ENCODE results near the gene KATNA1.

KATNA1 gene

DNA sequence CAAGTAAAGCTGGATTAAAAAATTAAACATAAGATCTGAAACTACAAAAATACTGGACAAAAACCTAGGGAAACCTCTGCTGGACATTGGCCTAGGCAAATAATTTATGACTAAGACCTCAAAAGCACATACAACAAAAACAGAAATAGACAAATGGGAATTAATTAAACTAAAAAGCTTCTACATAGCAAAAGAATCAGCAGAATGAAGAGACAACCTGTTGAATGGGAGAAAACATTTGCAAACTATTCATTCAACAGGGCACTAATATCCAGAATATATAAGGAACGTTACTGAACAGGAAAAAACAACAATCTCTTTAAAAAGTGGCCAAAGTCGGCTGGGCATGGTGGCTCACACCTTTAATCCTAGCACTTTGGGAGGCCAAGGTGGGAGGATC lies 89.1 kb downstream of the KATNA1 start:
- TF ChIP-seq, protein P1, sequence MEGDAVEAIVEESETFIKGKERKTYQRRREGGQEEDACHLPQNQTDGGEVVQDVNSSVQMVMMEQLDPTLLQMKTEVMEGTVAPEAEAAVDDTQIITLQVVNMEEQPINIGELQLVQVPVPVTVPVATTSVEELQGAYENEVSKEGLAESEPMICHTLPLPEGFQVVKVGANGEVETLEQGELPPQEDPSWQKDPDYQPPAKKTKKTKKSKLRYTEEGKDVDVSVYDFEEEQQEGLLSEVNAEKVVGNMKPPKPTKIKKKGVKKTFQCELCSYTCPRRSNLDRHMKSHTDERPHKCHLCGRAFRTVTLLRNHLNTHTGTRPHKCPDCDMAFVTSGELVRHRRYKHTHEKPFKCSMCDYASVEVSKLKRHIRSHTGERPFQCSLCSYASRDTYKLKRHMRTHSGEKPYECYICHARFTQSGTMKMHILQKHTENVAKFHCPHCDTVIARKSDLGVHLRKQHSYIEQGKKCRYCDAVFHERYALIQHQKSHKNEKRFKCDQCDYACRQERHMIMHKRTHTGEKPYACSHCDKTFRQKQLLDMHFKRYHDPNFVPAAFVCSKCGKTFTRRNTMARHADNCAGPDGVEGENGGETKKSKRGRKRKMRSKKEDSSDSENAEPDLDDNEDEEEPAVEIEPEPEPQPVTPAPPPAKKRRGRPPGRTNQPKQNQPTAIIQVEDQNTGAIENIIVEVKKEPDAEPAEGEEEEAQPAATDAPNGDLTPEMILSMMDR (conservative IDR thresholded peaks at IDR 0.05): no peak
- no peak overlapping the region for H3K27ac ChIP-seq

DNA sequence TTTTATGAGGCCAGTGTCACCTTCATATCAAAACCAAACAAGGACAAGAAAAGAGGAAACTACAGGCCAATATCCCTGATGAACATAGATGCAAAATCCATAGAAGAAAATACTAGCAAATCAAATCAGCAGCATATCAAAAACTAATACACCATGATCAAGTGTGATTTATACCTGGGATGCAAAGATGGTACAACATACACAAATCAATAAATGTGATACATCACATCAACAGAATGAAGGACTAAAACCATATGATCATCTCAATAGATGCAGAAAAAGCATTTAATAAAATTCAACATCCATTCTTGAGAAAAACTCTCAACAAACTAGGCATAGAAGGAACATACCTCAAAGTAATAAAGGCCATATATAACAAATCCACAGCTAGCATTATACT lies 90.5 kb downstream of the KATNA1 start:
- no peak overlapping the region for H3K27ac ChIP-seq
- TF ChIP-seq, protein P1 (conservative IDR thresholded peaks at IDR 0.05): no peak

DNA sequence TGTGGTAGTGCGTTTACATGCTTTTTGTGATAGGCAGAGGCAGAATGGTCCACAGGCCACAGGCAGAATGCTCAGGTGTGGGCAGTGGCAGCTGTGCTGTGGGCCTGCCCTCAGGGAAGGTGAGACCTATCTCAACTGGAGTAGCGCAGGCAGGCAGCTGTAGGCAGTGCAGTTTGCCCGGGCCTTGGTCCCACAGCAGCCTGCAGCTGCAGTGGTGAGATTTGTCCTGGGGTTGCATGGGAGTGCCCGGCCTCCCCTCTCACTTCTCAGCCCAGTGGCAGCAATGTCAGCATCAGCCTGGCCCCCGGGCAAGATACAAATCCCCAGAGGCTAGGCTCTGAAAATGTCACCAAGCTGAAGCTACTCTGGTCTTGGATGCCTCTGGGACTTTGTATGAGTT lies 96.6 kb downstream of the KATNA1 start:
- TF ChIP-seq, protein P1 (conservative IDR thresholded peaks at IDR 0.05): no peak
- H3K27ac ChIP-seq: no peak overlapping the region

DNA sequence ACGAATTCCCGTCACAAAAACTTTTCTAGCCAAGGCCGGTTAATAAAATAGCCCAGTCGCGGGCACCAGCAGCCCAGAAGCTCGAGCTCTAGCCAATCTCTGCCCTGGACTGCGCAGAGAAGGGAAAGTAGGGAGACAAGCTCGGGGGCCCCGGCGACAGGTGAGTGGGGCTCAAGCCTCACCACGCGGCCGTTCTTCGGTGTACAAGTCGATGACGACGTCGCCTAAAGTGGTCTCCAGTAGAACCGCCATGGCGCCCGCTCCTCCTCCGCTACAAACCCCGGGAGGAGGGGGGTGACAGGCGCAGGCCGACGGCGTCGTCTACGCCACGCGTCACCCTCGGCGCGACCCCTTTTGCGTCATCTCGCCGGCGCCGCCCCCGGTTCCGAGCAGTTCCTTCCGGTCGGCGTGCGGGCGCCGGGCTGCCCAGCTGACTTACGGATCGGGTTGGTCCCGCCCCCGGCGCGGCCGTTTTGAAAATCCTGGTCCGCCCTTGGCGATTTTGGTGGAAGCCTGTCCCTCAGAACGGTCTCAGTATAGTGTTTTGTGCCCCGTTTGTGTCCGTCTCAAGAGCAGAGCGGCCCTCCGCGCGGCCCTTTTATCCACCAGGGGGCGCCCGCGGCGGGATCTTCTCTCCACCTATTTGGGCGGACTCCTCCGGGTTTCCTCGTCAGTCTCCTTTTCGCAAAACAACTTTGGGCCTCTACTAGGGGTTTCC lies 102.6 kb downstream of the KATNA1 start, which contains the start of gene PPIL4:
PPIL4 (minus strand) TSS at position 290 of the 718 bp plus-strand sequence; CDS start at position 252, 38 bp downstream.
- TF ChIP-seq, protein P1 (conservative IDR thresholded peaks at IDR 0.05): peak; percentile 90
- peak within 1 kb of the TSS; percentile 88 for H3K27ac ChIP-seq

DNA sequence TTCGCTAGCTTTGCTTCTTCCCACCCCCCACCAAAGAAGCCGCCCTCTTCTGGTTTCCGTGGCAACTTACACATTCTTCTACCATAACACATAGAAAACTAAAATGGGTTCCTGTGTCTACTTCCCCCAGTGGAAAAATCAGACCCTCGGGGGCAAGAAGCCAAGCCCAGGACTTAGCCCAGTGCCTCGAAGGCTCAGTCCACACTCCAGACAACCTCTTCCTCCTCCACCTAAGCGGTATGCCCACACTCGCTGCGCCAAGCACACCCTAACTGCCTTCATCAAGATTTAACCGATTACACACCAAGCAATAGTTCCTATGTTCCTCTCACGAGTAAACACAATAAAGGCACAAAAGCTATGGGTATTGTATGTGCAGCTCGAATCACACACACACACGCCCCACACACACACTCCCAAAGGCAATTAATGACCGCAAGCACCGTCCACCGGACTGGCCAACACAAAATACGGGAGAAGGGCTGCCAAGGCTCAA lies 103.2 kb downstream of the KATNA1 start:
- peak overlapping the region; percentile 88 for H3K27ac ChIP-seq
- TF ChIP-seq, protein P1 (conservative IDR thresholded peaks at IDR 0.05): no peak

Data from VCaP (cell line).